ENCODE results near the gene HERC2. TPM values are rescaled to one million over a fixed set of nuclear protein-coding genes. Genes with fewer than 3 reads are reported as not detected.

The HERC2 gene
- total RNA-seq, 2 experiments from 2014 or later: 36.0 to 36.5 TPM

GRCh38 chr15:28273873-28274610 is 47.9 kb downstream of the HERC2 start:
- Histone ChIP-seq H3K4me1 (ENCODE audit: insufficient read depth, low read length) (no peaks in the 10 kb centered on the region), H3K4me3 (ENCODE audit: low read length) (no peak overlapping the region), H3K27me3 (ENCODE audit: control insufficient read depth in 1 of 2, insufficient read depth in 2 of 2, low read length in 2 of 2) (no peaks in the 10 kb centered on the region), H3K27ac (ENCODE audit: low read depth in 1 of 2, low read length in 2 of 2) (no peak overlapping the region), H3K36me3 (ENCODE audit: insufficient read depth, low read length) (peaks cover 32% of the 10 kb centered on the region), H3K9me3 (ENCODE audit: control insufficient read depth in 1 of 2, insufficient read depth in 1 of 2, low read length in 2 of 2) (no peaks in the 10 kb centered on the region)
- ChIA-PET POLR2A (no interaction called here), CTCF (no interaction called here)
- no peak for ATAC-seq (ENCODE audit: poor library complexity)
- H3K4me3 Mint-ChIP-seq: no peak overlapping the region
- H3K27ac Mint-ChIP-seq: no peak overlapping the region
- no peak for DNase-seq
- H3K9me3 Mint-ChIP-seq: no peaks in the 10 kb centered on the region
- peaks cover 80% of the 10 kb centered on the region for H3K36me3 Mint-ChIP-seq (ENCODE audit: low read depth)
- H3K4me1 Mint-ChIP-seq (ENCODE audit: low read depth): no peaks in the 10 kb centered on the region
- intact Hi-C loops (cut with DNase I, micrococcal nuclease): no loop called here
- no peaks in the 10 kb centered on the region for H3K27me3 Mint-ChIP-seq
- TF ChIP-seq CTCF (IDR thresholded peaks at IDR 0.05): no peak

- peaks cover 38% of the 10 kb centered on the region for H3K36me3 ChIP-seq (ENCODE audit: insufficient read depth, low read length)
- intact Hi-C loops (cut with DNase I, micrococcal nuclease): no loop called here
- no peaks in the 10 kb centered on the region for H3K4me1 ChIP-seq (ENCODE audit: insufficient read depth, low read length)
- CTCF ChIA-PET: no interaction called here
- POLR2A ChIA-PET: no interaction called here
- H3K9me3 ChIP-seq (ENCODE audit: control insufficient read depth in 1 of 2, insufficient read depth in 1 of 2, low read length in 2 of 2): no peaks in the 10 kb centered on the region
- no peak for TF ChIP-seq CTCF (IDR thresholded peaks at IDR 0.05)
- Mint-ChIP-seq H3K9me3 (no peaks in the 10 kb centered on the region), H3K36me3 (ENCODE audit: low read depth) (peaks cover 80% of the 10 kb centered on the region), H3K4me1 (ENCODE audit: low read depth) (no peaks in the 10 kb centered on the region), H3K27me3 (no peaks in the 10 kb centered on the region), H3K4me3 (no peak overlapping the region), H3K27ac (no peak overlapping the region)
- ATAC-seq (ENCODE audit: poor library complexity) (no peak), DNase-seq (no peak)
- H3K27me3 ChIP-seq (ENCODE audit: control insufficient read depth in 1 of 2, insufficient read depth in 2 of 2, low read length in 2 of 2): no peaks in the 10 kb centered on the region
- no peak overlapping the region for H3K4me3 ChIP-seq (ENCODE audit: low read length)
- H3K27ac ChIP-seq (ENCODE audit: low read depth in 1 of 2, low read length in 2 of 2): no peak overlapping the region
Measured at GRCh38 chr15:28273468-28273867, 48.5 kb downstream of the HERC2 start.

GRCh38 chr15:28272587-28272986 is 49.4 kb downstream of the HERC2 start:
- Mint-ChIP-seq H3K27ac (no peak overlapping the region), H3K36me3 (ENCODE audit: low read depth) (peaks cover 82% of the 10 kb centered on the region), H3K9me3 (no peaks in the 10 kb centered on the region), H3K4me1 (ENCODE audit: low read depth) (no peaks in the 10 kb centered on the region), H3K4me3 (no peak overlapping the region), H3K27me3 (no peaks in the 10 kb centered on the region)
- ChIA-PET CTCF (no interaction called here), POLR2A (no interaction called here)
- intact Hi-C loops (cut with DNase I, micrococcal nuclease): no loop called here
- no peak for ATAC-seq (ENCODE audit: poor library complexity)
- no peaks in the 10 kb centered on the region for H3K27me3 ChIP-seq (ENCODE audit: control insufficient read depth in 1 of 2, insufficient read depth in 2 of 2, low read length in 2 of 2)
- no peak overlapping the region for H3K27ac ChIP-seq (ENCODE audit: low read depth in 1 of 2, low read length in 2 of 2)
- no peaks in the 10 kb centered on the region for H3K4me1 ChIP-seq (ENCODE audit: insufficient read depth, low read length)
- no peak overlapping the region for H3K4me3 ChIP-seq (ENCODE audit: low read length)
- peaks cover 47% of the 10 kb centered on the region for H3K36me3 ChIP-seq (ENCODE audit: insufficient read depth, low read length)
- H3K9me3 ChIP-seq (ENCODE audit: control insufficient read depth in 1 of 2, insufficient read depth in 1 of 2, low read length in 2 of 2): no peaks in the 10 kb centered on the region
- no peak for DNase-seq
- no peak for TF ChIP-seq CTCF (IDR thresholded peaks at IDR 0.05)

Measured in CD4-positive, alpha-beta T cell (primary cell).